Trophoblast cell (in vitro differentiated cells and primary cell): ENCODE data around the gene TNS1.
A peak's percentile ranks its signal among the peaks of the same experiment; 100 is the strongest.

Source experiments
- DNase-seq, 2 donors: peaks; one replicate each; pipeline ENCODE4 v3.0.0-alpha.2; 2016
- H2AFZ ChIP-seq: 2 replicates; pipeline ENCODE4 v1.6.1; 2013; ENCODE audit warnings: low read length, moderate library complexity, mild to moderate bottlenecking; ENCODE audit not compliant: insufficient read depth, poor library complexity
- H2AK5ac ChIP-seq: 2 replicates; pipeline ENCODE4 v1.6.1; 2013; ENCODE audit warnings: mild to moderate bottlenecking, low read length
- H2BK120ac ChIP-seq: 2 replicates; pipeline ENCODE4 v1.6.1; 2013; ENCODE audit warnings: low read length, mild to moderate bottlenecking, moderate library complexity; ENCODE audit not compliant: insufficient read depth, poor library complexity
- H2BK12ac ChIP-seq: 2 replicates; pipeline ENCODE4 v1.6.1; 2013; ENCODE audit warnings: mild to moderate bottlenecking, low read length, moderate library complexity
- H2BK5ac ChIP-seq: 2 replicates; pipeline ENCODE4 v1.6.1; 2013; ENCODE audit warnings: low read length, low read depth, moderate library complexity, mild to moderate bottlenecking; ENCODE audit not compliant: poor library complexity
- H3K14ac ChIP-seq: 2 replicates; pipeline ENCODE4 v1.6.1; 2013; ENCODE audit warnings: mild to moderate bottlenecking, low read length
- H3K18ac ChIP-seq: 2 replicates; pipeline ENCODE4 v1.6.1; 2013; ENCODE audit warnings: mild to moderate bottlenecking, low read length
- H3K23ac ChIP-seq: 2 replicates; pipeline ENCODE4 v1.6.1; 2013; ENCODE audit warnings: low read length
- H3K27ac ChIP-seq: 2 replicates; pipeline ENCODE4 v1.5.1; 2013; ENCODE audit warnings: low read depth, mild to moderate bottlenecking, inconsistent platforms, low read length, moderate library complexity
- H3K27me3 ChIP-seq: 2 replicates; pipeline ENCODE4 v1.6.1; 2013; ENCODE audit warnings: inconsistent platforms, mild to moderate bottlenecking, low read length, moderate library complexity; ENCODE audit not compliant: insufficient read depth
- H3K36me3 ChIP-seq, 2 experiments: 1 replicate in 1 of 2; 2 replicates in 1 of 2; pipeline ENCODE4 v1.6.1; 2013; ENCODE audit warnings: low read length in 2 of 2, mild to moderate bottlenecking in 2 of 2, moderate library complexity in 1 of 2; ENCODE audit not compliant: insufficient read depth in 2 of 2, control insufficient read depth in 1 of 2
- H3K4ac ChIP-seq: 2 replicates; pipeline ENCODE4 v1.6.1; 2013; ENCODE audit warnings: low read depth, mild to moderate bottlenecking, low read length, moderate library complexity
- H3K4me1 ChIP-seq, 2 experiments: 1 replicate in 1 of 2; 2 replicates in 1 of 2; pipeline ENCODE4 v1.6.1; 2013; ENCODE audit warnings: low read length in 2 of 2, mild to moderate bottlenecking in 2 of 2, moderate library complexity in 1 of 2; ENCODE audit not compliant: insufficient read depth in 2 of 2, control insufficient read depth in 1 of 2
- H3K4me2 ChIP-seq: 2 replicates; pipeline ENCODE4 v1.6.1; 2013; ENCODE audit warnings: inconsistent platforms, mild to moderate bottlenecking, low read length, moderate library complexity
- H3K4me3 ChIP-seq: 2 replicates; pipeline ENCODE4 v1.5.1; 2013; ENCODE audit warnings: mild to moderate bottlenecking, low read depth, low read length, inconsistent platforms
- H3K79me1 ChIP-seq: one replicate; pipeline ENCODE4 v1.6.1; 2013; ENCODE audit warnings: low read length
- H3K79me2 ChIP-seq: 2 replicates; pipeline ENCODE4 v1.6.1; 2013; ENCODE audit warnings: low read length, mild to moderate bottlenecking; ENCODE audit not compliant: control insufficient read depth, insufficient read depth, poor library complexity
- H3K9ac ChIP-seq: 2 replicates; pipeline ENCODE4 v1.6.1; 2013; ENCODE audit warnings: mild to moderate bottlenecking, low read length
- H3K9me3 ChIP-seq: 2 replicates; pipeline ENCODE4 v1.6.1; 2013; ENCODE audit warnings: low read depth, mild to moderate bottlenecking, control low read depth, inconsistent platforms, low read length; ENCODE audit not compliant: insufficient read depth
- H4K12ac ChIP-seq: 2 replicates; pipeline ENCODE4 v1.6.1; 2013; ENCODE audit warnings: low read depth, mild to moderate bottlenecking, low read length, moderate library complexity
- H4K8ac ChIP-seq: 2 replicates; pipeline ENCODE4 v1.6.1; 2013; ENCODE audit warnings: low read depth, mild to moderate bottlenecking, low read length, moderate library complexity
- H4K91ac ChIP-seq: one replicate; pipeline ENCODE4 v1.6.1; 2013; ENCODE audit warnings: low read depth, mild to moderate bottlenecking, low read length, moderate library complexity
- WGBS: extraction: QIAGEN DNeasy Blood & Tissue Kit; methylation state at CpG from one replicate; pipeline ENCODE4 v1.1.7; 2013; ENCODE audit warnings: missing lambda C conversion rate; ENCODE audit not compliant: insufficient read length, insufficient coverage; ENCODE audit errors: extremely low coverage; 5-methylcytosine and 5-hydroxymethylcytosine counted together

TNS1 gene

GRCh38 chr2:218002143-218002844, 501 bp downstream of the TNS1 start:
- Histone ChIP-seq H3K27ac (no peak overlapping the region), H3K4me3 (no peak overlapping the region), H4K8ac (no peak overlapping the region), H4K91ac (no peak overlapping the region), H3K4me1 (peaks cover 14 to 35% of the 10 kb centered on the region in 2 experiments), H2AK5ac (no peak overlapping the region), H3K4me2 (no peak overlapping the region), H3K36me3 (no peaks in the 10 kb centered on the region), H2BK12ac (peak overlapping the region; percentile 38), H3K9ac (no peak overlapping the region), H2BK120ac (no peak overlapping the region), H4K12ac (no peak overlapping the region), H3K23ac (no peak overlapping the region), H3K14ac (no peak overlapping the region), H3K79me2 (no peaks in the 10 kb centered on the region), H2BK5ac (no peak overlapping the region), H3K9me3 (no peaks in the 10 kb centered on the region), H3K27me3 (no peaks in the 10 kb centered on the region), H3K18ac (no peak overlapping the region), H2AFZ (no peak overlapping the region), H3K79me1 (no peaks in the 10 kb centered on the region), H3K4ac (no peak overlapping the region)
- no peak for DNase-seq
- WGBS = no CpG with 5 or more reads among the region's 12 CpGs

GRCh38 chr2:218001629-218002028, 1.2 kb downstream of the TNS1 start:
- no peak overlapping the region for H4K8ac ChIP-seq
- H3K79me2 ChIP-seq = no peaks in the 10 kb centered on the region
- no peak overlapping the region for H3K4me3 ChIP-seq
- H3K79me1 ChIP-seq = no peaks in the 10 kb centered on the region
- no peaks in the 10 kb centered on the region for H3K27me3 ChIP-seq
- H4K12ac ChIP-seq = no peak overlapping the region
- H3K27ac ChIP-seq = no peak overlapping the region
- no peak overlapping the region for H2AK5ac ChIP-seq
- H3K36me3 ChIP-seq = no peaks in the 10 kb centered on the region
- H3K9ac ChIP-seq = no peak overlapping the region
- DNase-seq = no peak
- H2BK5ac ChIP-seq = no peak overlapping the region
- no peak overlapping the region for H2BK120ac ChIP-seq
- H2BK12ac ChIP-seq = no peak overlapping the region
- no peak overlapping the region for H3K14ac ChIP-seq
- no CpG with 5 or more reads among the region's 4 CpGs for WGBS
- no peak overlapping the region for H3K4me2 ChIP-seq
- H3K23ac ChIP-seq = no peak overlapping the region
- H4K91ac ChIP-seq = no peak overlapping the region
- no peak overlapping the region for H3K4ac ChIP-seq
- H3K18ac ChIP-seq = no peak overlapping the region
- H2AFZ ChIP-seq = no peak overlapping the region
- no peaks in the 10 kb centered on the region for H3K9me3 ChIP-seq
- H3K4me1 ChIP-seq = peaks cover 11 to 32% of the 10 kb centered on the region in 2 experiments

GRCh38 chr2:218000136-218000535, 2.7 kb downstream of the TNS1 start:
- no peak overlapping the region for H3K27ac ChIP-seq
- H3K4me2 ChIP-seq = no peak overlapping the region
- no peaks in the 10 kb centered on the region for H3K79me2 ChIP-seq
- H4K8ac ChIP-seq = no peak overlapping the region
- H2BK120ac ChIP-seq = no peak overlapping the region
- H3K14ac ChIP-seq = no peak overlapping the region
- no peak overlapping the region for H2AK5ac ChIP-seq
- H3K4me1 ChIP-seq = peaks cover 21 to 36% of the 10 kb centered on the region in 2 experiments
- H3K18ac ChIP-seq = no peak overlapping the region
- no peak overlapping the region for H3K4me3 ChIP-seq
- no peaks in the 10 kb centered on the region for H3K9me3 ChIP-seq
- H2BK5ac ChIP-seq = no peak overlapping the region
- no peaks in the 10 kb centered on the region for H3K36me3 ChIP-seq
- H3K23ac ChIP-seq = no peak overlapping the region
- H3K4ac ChIP-seq = no peak overlapping the region
- no peaks in the 10 kb centered on the region for H3K27me3 ChIP-seq
- H4K91ac ChIP-seq = no peak overlapping the region
- no peak overlapping the region for H2AFZ ChIP-seq
- H4K12ac ChIP-seq = no peak overlapping the region
- H2BK12ac ChIP-seq = no peak overlapping the region
- DNase-seq = no peak
- peaks cover 2% of the 10 kb centered on the region for H3K79me1 ChIP-seq
- no peak overlapping the region for H3K9ac ChIP-seq

- H2BK12ac ChIP-seq = no peak overlapping the region
These were observed 3.2 kb downstream of the TNS1 start for GRCh38 chr2:217999595-217999959.

More at GRCh38 chr2:217999595-217999959, 3.2 kb downstream of the TNS1 start:
- DNase-seq = no peak
- Histone ChIP-seq H3K27ac (no peak overlapping the region), H3K18ac (no peak overlapping the region), H3K14ac (no peak overlapping the region), H3K4me2 (no peak overlapping the region), H3K4me1 (peaks cover 21 to 37% of the 10 kb centered on the region in 2 experiments), H3K4ac (no peak overlapping the region), H3K79me2 (no peaks in the 10 kb centered on the region), H3K27me3 (no peaks in the 10 kb centered on the region), H2AFZ (no peak overlapping the region), H4K12ac (no peak overlapping the region), H4K91ac (no peak overlapping the region), H3K9ac (no peak overlapping the region), H3K23ac (no peak overlapping the region), H2BK5ac (no peak overlapping the region), H2BK120ac (no peak overlapping the region), H3K36me3 (no peaks in the 10 kb centered on the region), H2AK5ac (no peak overlapping the region), H4K8ac (no peak overlapping the region), H3K9me3 (no peaks in the 10 kb centered on the region), H3K79me1 (peaks cover 2% of the 10 kb centered on the region), H3K4me3 (no peak overlapping the region)
- no CpG with 5 or more reads among the region's 4 CpGs for WGBS
